ENCODE data around the gene NCKAP5.

NCKAP5 gene

GRCh38 chr2:133568172-133568571, at the start of gene NCKAP5:
Gene NCKAP5, minus strand, starts transcription at chr2:133568463. Its CDS starts 50,937 bp downstream, at chr2:133517526.
- no peak for DNase-seq (ENCODE audit: low spot score)
- Histone ChIP-seq H3K36me3 (ENCODE audit: low read depth) (no peaks in the 10 kb centered on the region), H3K9me3 (ENCODE audit: severe bottlenecking) (no peaks in the 10 kb centered on the region), H3K4me1 (ENCODE audit: insufficient read depth, poor library complexity, severe bottlenecking) (peaks cover 4% of the 10 kb centered on the region), H3K4me3 (ENCODE audit: severe bottlenecking) (no peak within 1 kb of the TSS), H3K27me3 (ENCODE audit: insufficient read depth, poor library complexity, severe bottlenecking) (no peaks in the 10 kb centered on the region), H3K27ac (ENCODE audit: poor library complexity, severe bottlenecking) (no peak within 1 kb of the TSS)
- ATAC-seq (ENCODE audit: low read depth): no peak
- TF ChIP-seq CTCF (IDR thresholded peaks at IDR 0.05; ENCODE audit: poor library complexity, severe bottlenecking): no peak

- TF ChIP-seq CTCF (IDR thresholded peaks at IDR 0.05; ENCODE audit: poor library complexity, severe bottlenecking): no peak
- no peak for DNase-seq (ENCODE audit: low spot score)
- H3K36me3 ChIP-seq (ENCODE audit: low read depth): no peaks in the 10 kb centered on the region
- H3K9me3 ChIP-seq (ENCODE audit: severe bottlenecking): no peaks in the 10 kb centered on the region
- H3K4me3 ChIP-seq (ENCODE audit: severe bottlenecking): no peak overlapping the region
- H3K27ac ChIP-seq (ENCODE audit: poor library complexity, severe bottlenecking): no peak overlapping the region
- H3K27me3 ChIP-seq (ENCODE audit: insufficient read depth, poor library complexity, severe bottlenecking): no peaks in the 10 kb centered on the region
- no peak for ATAC-seq (ENCODE audit: low read depth)
- H3K4me1 ChIP-seq (ENCODE audit: insufficient read depth, poor library complexity, severe bottlenecking): no peaks in the 10 kb centered on the region
Measured at GRCh38 chr2:133609664-133610063, 41.4 kb upstream of the NCKAP5 start.

- Histone ChIP-seq H3K27me3 (ENCODE audit: insufficient read depth, poor library complexity, severe bottlenecking) (no peaks in the 10 kb centered on the region), H3K9me3 (ENCODE audit: severe bottlenecking) (no peaks in the 10 kb centered on the region), H3K4me3 (ENCODE audit: severe bottlenecking) (no peak overlapping the region), H3K4me1 (ENCODE audit: insufficient read depth, poor library complexity, severe bottlenecking) (no peaks in the 10 kb centered on the region), H3K27ac (ENCODE audit: poor library complexity, severe bottlenecking) (no peak overlapping the region), H3K36me3 (ENCODE audit: low read depth) (no peaks in the 10 kb centered on the region)
- no peak for ATAC-seq (ENCODE audit: low read depth)
- no peak for TF ChIP-seq CTCF (IDR thresholded peaks at IDR 0.05; ENCODE audit: poor library complexity, severe bottlenecking)
- no peak for DNase-seq (ENCODE audit: low spot score)
Measured at GRCh38 chr2:133608291-133608690, 40.0 kb upstream of the NCKAP5 start.

GRCh38 chr2:133607679-133608078, 39.4 kb upstream of the NCKAP5 start:
- H3K4me1 ChIP-seq (ENCODE audit: insufficient read depth, poor library complexity, severe bottlenecking): no peaks in the 10 kb centered on the region
- TF ChIP-seq CTCF (IDR thresholded peaks at IDR 0.05; ENCODE audit: poor library complexity, severe bottlenecking): no peak
- ATAC-seq (ENCODE audit: low read depth) (no peak), DNase-seq (ENCODE audit: low spot score) (no peak)
- H3K27me3 ChIP-seq (ENCODE audit: insufficient read depth, poor library complexity, severe bottlenecking): no peaks in the 10 kb centered on the region
- H3K9me3 ChIP-seq (ENCODE audit: severe bottlenecking): no peaks in the 10 kb centered on the region
- H3K27ac ChIP-seq (ENCODE audit: poor library complexity, severe bottlenecking): no peak overlapping the region
- no peak overlapping the region for H3K4me3 ChIP-seq (ENCODE audit: severe bottlenecking)
- H3K36me3 ChIP-seq (ENCODE audit: low read depth): no peaks in the 10 kb centered on the region

GRCh38 chr2:133606616-133607015, 38.4 kb upstream of the NCKAP5 start:
- H3K27me3 ChIP-seq (ENCODE audit: insufficient read depth, poor library complexity, severe bottlenecking): no peaks in the 10 kb centered on the region
- no peaks in the 10 kb centered on the region for H3K36me3 ChIP-seq (ENCODE audit: low read depth)
- ATAC-seq (ENCODE audit: low read depth) (no peak), DNase-seq (ENCODE audit: low spot score) (no peak)
- no peaks in the 10 kb centered on the region for H3K9me3 ChIP-seq (ENCODE audit: severe bottlenecking)
- no peak for TF ChIP-seq CTCF (IDR thresholded peaks at IDR 0.05; ENCODE audit: poor library complexity, severe bottlenecking)
- H3K4me1 ChIP-seq (ENCODE audit: insufficient read depth, poor library complexity, severe bottlenecking): no peaks in the 10 kb centered on the region
- H3K27ac ChIP-seq (ENCODE audit: poor library complexity, severe bottlenecking): no peak overlapping the region
- no peak overlapping the region for H3K4me3 ChIP-seq (ENCODE audit: severe bottlenecking)

Data from RWPE2 (cell line).